NB4 (cell line): ENCODE data around the gene RBMS1.

Experiments
- CTCF ChIP-seq: IDR thresholded peaks from one replicate; pipeline ENCODE4 v1.5.1; 2012; ENCODE audit warnings: low read depth, low read length
- MAX ChIP-seq: IDR thresholded peaks from 2 replicates; pipeline ENCODE4 v1.6.1; 2011; ENCODE audit warnings: low read depth, low read length
- POLR2A ChIP-seq: IDR thresholded peaks from 2 replicates; pipeline ENCODE4 v1.6.1; 2011; ENCODE audit warnings: mild to moderate bottlenecking; ENCODE audit not compliant: insufficient read length; ENCODE audit errors: extremely low read depth

GRCh38 chr2:160440888-160441287 is 52.7 kb downstream of the RBMS1 start:
- TF ChIP-seq POLR2A: no peak
- TF ChIP-seq CTCF: no peak
- no peak for TF ChIP-seq MAX
